Measurements from ENCODE around the gene KCTD10.

GRCh38 chr12:109446869-109447268 lies 30.2 kb downstream of the KCTD10 start:
- TF ChIP-seq CTCF (IDR thresholded peaks at IDR 0.05) (no peak), POLR2AphosphoS5 (IDR thresholded peaks at IDR 0.05) (no peak)
